Breast epithelium (tissue), 4 donors: ENCODE measurements around the gene ISYNA1. TPM values are rescaled to one million over a fixed set of nuclear protein-coding genes. Genes with fewer than 3 reads are reported as not detected.
A peak's percentile ranks its signal among the peaks of the same experiment; 100 is the strongest.

ENCODE experiments used
- DNase-seq, 2 donors: peaks; one replicate each; pipeline ENCODE4 v3.0.0-alpha.2; 2019; ENCODE audit warnings: low spot score in 2 of 2
- H3K27ac ChIP-seq, 2 donors: fragments of 200-600 bp; sonication (generic) in 1 of 2; one replicate each; pipeline ENCODE4 v1.5.1; 2016 to 2019; ENCODE audit warnings: mild to moderate bottlenecking in 1 of 2
- H3K27me3 ChIP-seq, 2 donors: fragments of 200-600 bp; sonication (generic) in 1 of 2; one replicate each; pipeline versions ENCODE4 v1.5.1 to v1.6.0; 2017 to 2019; ENCODE audit warnings: control low read depth in 1 of 2, mild to moderate bottlenecking in 1 of 2
- H3K36me3 ChIP-seq: fragments of 200-600 bp; one replicate; pipeline ENCODE4 v1.5.1; 2019
- H3K4me1 ChIP-seq, 2 donors: fragments of 200-600 bp; sonication (generic); one replicate each; pipeline ENCODE4 v1.5.1; 2016 to 2019; ENCODE audit warnings: control low read depth in 1 of 2
- H3K4me3 ChIP-seq, 3 donors: fragments of 200-600 bp; sonication (generic); 1 replicate in 2 of 3; 2 replicates in 1 of 3; pipeline ENCODE4 v1.5.1; 2016 to 2019; ENCODE audit warnings: mild to moderate bottlenecking in 3 of 3, moderate library complexity in 2 of 3
- H3K9me3 ChIP-seq, 2 donors: fragments of 200-600 bp; sonication (generic) in 1 of 2; one replicate each; pipeline ENCODE4 v1.5.1; 2016 to 2019; ENCODE audit warnings: control low read depth in 1 of 2
- POLR2A ChIP-seq: fragments of 450-650 bp; IDR thresholded peaks from one replicate; pipeline ENCODE4 v1.6.1; 2016; ENCODE audit warnings: antibody characterized with exemption, mild to moderate bottlenecking, moderate library complexity
- POLR2AphosphoS5 ChIP-seq, 3 donors: sonication (generic); formaldehyde crosslinking; IDR thresholded peaks; one replicate each; pipeline ENCODE4 v1.6.1; 2017; ENCODE audit warnings: antibody characterized with exemption in 3 of 3
- intact Hi-C: fragments of 100-400 bp; cut with DNase I; formaldehyde crosslinking; loops from one replicate; pipeline ENCODE4 v1.15.1; 2023; ENCODE audit warnings: low total_unique reads
- total RNA-seq, 3 donors: library from RNA; depleted of rRNA; stranded (reverse); fragments of >200 nt; gene quantifications; one replicate each; pipeline ENCODE4 v1.1.0, GENCODE V29; 2016
- TF ChIP-seq, protein P1 (sequence below), 3 donors: fragments of 450-650 bp; IDR thresholded peaks; one replicate each; pipeline ENCODE4 v1.5.1; 2016 to 2017; ENCODE audit warnings: antibody characterized with exemption in 3 of 3, mild to moderate bottlenecking in 3 of 3, moderate library complexity in 3 of 3

The ISYNA1 gene
- 10 to 100 TPM in 2 of 3 donors, 1 to 10 TPM in 1; 7.4 to 42.9 (median 40.2) TPM for total RNA-seq

GRCh38 chr19:18437491-18438330, at the start of gene ISYNA1:
ISYNA1 (minus strand) TSS chr19:18438133; CDS start chr19:18437979, 154 bp downstream.
- DNase-seq, result peak in 1 of 2 donors; percentile 56
- no peaks in the 10 kb centered on the region for H3K36me3 ChIP-seq
- TF ChIP-seq POLR2A (no peak), POLR2AphosphoS5 (IDR thresholded peaks at IDR 0.05) (no peak)
- TF ChIP-seq, protein P1, sequence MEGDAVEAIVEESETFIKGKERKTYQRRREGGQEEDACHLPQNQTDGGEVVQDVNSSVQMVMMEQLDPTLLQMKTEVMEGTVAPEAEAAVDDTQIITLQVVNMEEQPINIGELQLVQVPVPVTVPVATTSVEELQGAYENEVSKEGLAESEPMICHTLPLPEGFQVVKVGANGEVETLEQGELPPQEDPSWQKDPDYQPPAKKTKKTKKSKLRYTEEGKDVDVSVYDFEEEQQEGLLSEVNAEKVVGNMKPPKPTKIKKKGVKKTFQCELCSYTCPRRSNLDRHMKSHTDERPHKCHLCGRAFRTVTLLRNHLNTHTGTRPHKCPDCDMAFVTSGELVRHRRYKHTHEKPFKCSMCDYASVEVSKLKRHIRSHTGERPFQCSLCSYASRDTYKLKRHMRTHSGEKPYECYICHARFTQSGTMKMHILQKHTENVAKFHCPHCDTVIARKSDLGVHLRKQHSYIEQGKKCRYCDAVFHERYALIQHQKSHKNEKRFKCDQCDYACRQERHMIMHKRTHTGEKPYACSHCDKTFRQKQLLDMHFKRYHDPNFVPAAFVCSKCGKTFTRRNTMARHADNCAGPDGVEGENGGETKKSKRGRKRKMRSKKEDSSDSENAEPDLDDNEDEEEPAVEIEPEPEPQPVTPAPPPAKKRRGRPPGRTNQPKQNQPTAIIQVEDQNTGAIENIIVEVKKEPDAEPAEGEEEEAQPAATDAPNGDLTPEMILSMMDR (IDR thresholded peaks at IDR 0.05), result no peak
- no peaks in the 10 kb centered on the region for H3K9me3 ChIP-seq
- H3K27ac ChIP-seq, result peak within 1 kb of the TSS; percentile 79 to 87
- H3K4me3 ChIP-seq, result peak within 1 kb of the TSS; percentile 42 to 79 (median 71)
- intact Hi-C loops, result no loop called here
- H3K27me3 ChIP-seq, result no peaks in the 10 kb centered on the region
- peaks cover 0 to 26% of the 10 kb centered on the region in 2 donors for H3K4me1 ChIP-seq

- Histone ChIP-seq H3K27me3 (no peaks in the 10 kb centered on the region), H3K27ac (peak overlapping the region; percentile 52 to 92), H3K4me3 (peak overlapping the region in 1 of 3 donors; percentile 47), H3K36me3 (no peaks in the 10 kb centered on the region), H3K4me1 (peaks cover 29 to 50% of the 10 kb centered on the region in 2 donors), H3K9me3 (no peaks in the 10 kb centered on the region)
- DNase-seq, result no peak
- no peak for TF ChIP-seq POLR2AphosphoS5 (IDR thresholded peaks at IDR 0.05)
- TF ChIP-seq, protein P1 (IDR thresholded peaks at IDR 0.05), result no peak
- no peak for TF ChIP-seq POLR2A
- intact Hi-C loops, result no loop called here
Measured at GRCh38 chr19:18486746-18487145, 48.8 kb upstream of the ISYNA1 start.

- peak overlapping the region in 1 of 2 donors; percentile 92 for H3K27ac ChIP-seq
- no peaks in the 10 kb centered on the region for H3K36me3 ChIP-seq
- H3K4me3 ChIP-seq, result no peak overlapping the region
- TF ChIP-seq, protein P1 (IDR thresholded peaks at IDR 0.05), result no peak
- TF ChIP-seq POLR2AphosphoS5 (IDR thresholded peaks at IDR 0.05) (no peak), POLR2A (no peak)
- H3K9me3 ChIP-seq, result no peaks in the 10 kb centered on the region
- H3K4me1 ChIP-seq, result peaks cover 41 to 55% of the 10 kb centered on the region in 2 donors
- intact Hi-C loops, result no loop called here
- no peak for DNase-seq
- no peaks in the 10 kb centered on the region for H3K27me3 ChIP-seq
Measured at GRCh38 chr19:18484992-18485391, 47.1 kb upstream of the ISYNA1 start.

DNA sequence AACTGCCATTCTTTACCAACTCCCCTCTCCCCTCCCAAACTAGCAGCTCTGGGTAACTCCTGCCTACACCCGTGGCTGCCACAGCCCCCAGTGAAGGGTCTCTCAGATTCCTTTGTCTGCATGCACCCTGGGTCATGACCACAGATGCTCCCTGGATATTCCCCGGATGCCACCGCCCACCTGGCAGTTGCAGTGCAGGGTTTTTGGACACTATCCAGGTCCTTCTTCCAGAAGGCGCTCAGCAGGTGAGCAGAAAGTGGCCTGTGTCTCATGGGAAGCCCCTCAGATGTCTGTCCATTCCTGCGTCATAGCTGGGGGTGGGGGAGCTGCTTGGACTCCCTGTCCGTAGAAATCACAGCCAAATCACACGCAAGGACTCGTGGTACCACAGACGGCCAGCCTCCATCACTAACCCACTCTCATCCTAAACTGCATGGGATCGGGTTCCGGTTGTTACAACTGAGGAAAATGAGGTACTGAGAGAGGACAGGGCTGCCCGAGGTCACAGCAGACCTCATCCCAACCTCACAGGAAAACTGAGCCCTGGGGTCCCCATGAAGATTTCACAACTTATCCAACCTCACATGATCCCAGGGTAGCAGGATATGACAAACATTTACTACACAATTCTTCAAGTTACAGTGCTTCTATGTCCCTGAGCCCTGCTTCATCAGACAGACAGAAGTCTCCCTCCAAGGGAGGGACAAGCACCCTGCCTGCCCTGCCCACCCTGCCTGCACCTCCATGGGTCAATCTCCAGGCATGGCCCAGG, 45.4 kb upstream of the ISYNA1 start:
- no peak for DNase-seq
- no peaks in the 10 kb centered on the region for H3K36me3 ChIP-seq
- H3K4me1 ChIP-seq, result peaks cover 43 to 55% of the 10 kb centered on the region in 2 donors
- H3K27ac ChIP-seq, result peak overlapping the region in 1 of 2 donors; percentile 56
- TF ChIP-seq, protein P1 (IDR thresholded peaks at IDR 0.05), result no peak
- TF ChIP-seq POLR2A (no peak), POLR2AphosphoS5 (IDR thresholded peaks at IDR 0.05) (no peak)
- intact Hi-C loops, result no loop called here
- no peaks in the 10 kb centered on the region for H3K27me3 ChIP-seq
- no peaks in the 10 kb centered on the region for H3K9me3 ChIP-seq
- H3K4me3 ChIP-seq, result no peak overlapping the region
